NCI-H2227 treated with DMSO at 0.1 percent for 48 hours (cell line): ENCODE data around the gene SH2D1A.

ENCODE experiments used
- DNase-seq: peaks from one replicate; lab custom pipeline; 2025; lab: John Stamatoyannopoulos, UW

The SH2D1A gene

DNA sequence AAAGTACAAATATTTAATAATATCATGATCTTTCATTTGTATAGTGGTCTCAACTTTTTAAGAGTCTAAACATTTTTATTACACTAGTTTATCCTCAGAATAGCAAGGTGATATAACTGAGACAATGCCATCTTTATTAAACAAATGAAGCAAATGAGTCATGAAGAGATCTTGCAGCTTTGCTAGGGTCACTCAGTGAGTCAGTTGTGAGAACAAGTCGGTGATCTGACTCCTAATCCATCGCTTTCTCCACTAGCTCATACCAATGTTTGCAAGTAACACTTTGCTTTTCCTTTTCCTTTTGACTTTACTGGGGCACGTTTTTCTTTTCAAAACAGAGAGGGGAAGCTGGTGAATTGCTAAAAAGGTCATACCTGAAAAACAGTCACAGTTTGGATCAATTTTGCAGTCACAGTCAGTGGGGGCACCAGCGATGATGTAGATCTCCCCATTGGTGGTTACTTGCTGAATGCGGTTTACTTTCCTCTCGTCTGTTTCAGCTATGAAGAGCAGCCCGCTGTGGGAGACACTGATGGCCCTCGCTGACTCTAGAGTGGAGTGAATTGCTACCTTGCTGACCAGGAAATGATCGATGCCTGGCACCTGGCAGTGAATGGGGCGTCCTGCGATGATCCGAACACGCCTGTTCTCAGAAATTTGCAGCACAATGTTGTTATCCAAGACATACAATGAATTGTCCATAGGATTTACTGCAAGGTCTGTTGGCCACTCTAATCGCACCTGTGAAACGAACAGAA is 75.7 kb downstream of the SH2D1A start:
- no peak for DNase-seq
